Large intestine (tissue), 12 donors: ENCODE measurements around the gene SYT7. TPM values are rescaled to one million over a fixed set of nuclear protein-coding genes. Genes with fewer than 3 reads are reported as not detected.

Experiments used
- DNase-seq, 2 donors: peaks; one replicate each; pipeline versions ENCODE4 v3.0.0 to v3.0.0-alpha.2; 2013
- H3K27ac ChIP-seq: one replicate; pipeline ENCODE4 v1.5.1; 2013; ENCODE audit warnings: low read length
- H3K27me3 ChIP-seq: 2 replicates; pipeline ENCODE4 v1.6.1; 2013; ENCODE audit warnings: low read length; ENCODE audit not compliant: control insufficient read depth, insufficient read depth
- H3K36me3 ChIP-seq: 2 replicates; pipeline ENCODE4 v1.6.1; 2013; ENCODE audit warnings: low read length; ENCODE audit not compliant: control insufficient read depth, insufficient read depth
- H3K4me1 ChIP-seq: one replicate; pipeline ENCODE4 v1.6.1; 2013; ENCODE audit warnings: low read length; ENCODE audit not compliant: control insufficient read depth, insufficient read depth
- H3K4me3 ChIP-seq: one replicate; pipeline ENCODE4 v1.5.1; 2013; ENCODE audit warnings: low read length
- H3K9me3 ChIP-seq: one replicate; pipeline ENCODE4 v1.6.1; 2013; ENCODE audit warnings: mild to moderate bottlenecking, low read depth, low read length, moderate library complexity; ENCODE audit not compliant: control insufficient read depth
- WGBS: methylation state at CpG from one replicate; pipeline ENCODE4 v1.1.5; 2013; ENCODE audit warnings: low lambda C conversion rate; ENCODE audit not compliant: insufficient coverage; 5-methylcytosine and 5-hydroxymethylcytosine counted together
- long read RNA-seq, 11 donors: transcript quantifications; one replicate each; lab custom pipeline, GENCODE V29; 2026
- polyA plus RNA-seq: library from polyadenylated mRNA; unstranded; fragments of 120-200 nt; gene quantifications from one replicate; pipeline ENCODE4 v1.2.1, GENCODE V29; 2013

SYT7 gene, protein sequence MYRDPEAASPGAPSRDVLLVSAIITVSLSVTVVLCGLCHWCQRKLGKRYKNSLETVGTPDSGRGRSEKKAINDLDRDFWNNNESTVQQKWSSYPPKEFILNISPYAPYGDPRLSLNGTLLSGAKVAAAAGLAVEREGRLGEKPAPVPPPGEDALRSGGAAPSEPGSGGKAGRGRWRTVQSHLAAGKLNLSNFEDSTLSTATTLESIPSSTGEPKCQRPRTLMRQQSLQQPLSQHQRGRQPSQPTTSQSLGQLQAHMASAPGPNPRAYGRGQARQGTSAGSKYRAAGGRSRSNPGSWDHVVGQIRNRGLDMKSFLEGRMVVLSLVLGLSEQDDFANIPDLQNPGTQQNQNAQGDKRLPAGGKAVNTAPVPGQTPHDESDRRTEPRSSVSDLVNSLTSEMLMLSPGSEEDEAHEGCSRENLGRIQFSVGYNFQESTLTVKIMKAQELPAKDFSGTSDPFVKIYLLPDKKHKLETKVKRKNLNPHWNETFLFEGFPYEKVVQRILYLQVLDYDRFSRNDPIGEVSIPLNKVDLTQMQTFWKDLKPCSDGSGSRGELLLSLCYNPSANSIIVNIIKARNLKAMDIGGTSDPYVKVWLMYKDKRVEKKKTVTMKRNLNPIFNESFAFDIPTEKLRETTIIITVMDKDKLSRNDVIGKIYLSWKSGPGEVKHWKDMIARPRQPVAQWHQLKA
- polyA plus RNA-seq = 12.1 TPM
- long read RNA-seq, donor 1, partial matches to known transcripts = 0 of 1 reads
- long read RNA-seq, donor 1, other reads (novel, unspliced or antisense) = 0 of 1 reads
- long read RNA-seq, donor 2 = 0 reads
- long read RNA-seq, donor 3 = 0 reads
- long read RNA-seq, donor 4 = 0 reads
- long read RNA-seq, donor 5, full-length matches to known transcripts = 2 of 2 reads
- long read RNA-seq, donor 5, partial matches to known transcripts = 0 of 2 reads
- long read RNA-seq, donor 5, other reads (novel, unspliced or antisense) = 0 of 2 reads
- long read RNA-seq, donor 6, full-length matches to known transcripts = 2 of 2 reads
- long read RNA-seq, donor 6, partial matches to known transcripts = 0 of 2 reads
- long read RNA-seq, donor 6, other reads (novel, unspliced or antisense) = 0 of 2 reads
- long read RNA-seq, donor 7, full-length matches to known transcripts = 1 of 10 reads
- long read RNA-seq, donor 7, partial matches to known transcripts = 9 of 10 reads
- long read RNA-seq, donor 7, other reads (novel, unspliced or antisense) = 0 of 10 reads
- long read RNA-seq, donor 8 = 0 reads
- long read RNA-seq, donor 9, partial matches to known transcripts = 9 of 10 reads
- long read RNA-seq, donor 9, other reads (novel, unspliced or antisense) = 0 of 10 reads
- long read RNA-seq, donor 10, full-length matches to known transcripts = 3 of 3 reads
- long read RNA-seq, donor 10, partial matches to known transcripts = 0 of 3 reads
- long read RNA-seq, donor 10, other reads (novel, unspliced or antisense) = 0 of 3 reads
- long read RNA-seq, donor 11, full-length matches to known transcripts = 1 of 1 reads
- long read RNA-seq, donor 11, partial matches to known transcripts = 0 of 1 reads
- long read RNA-seq, donor 11, other reads (novel, unspliced or antisense) = 0 of 1 reads

DNA sequence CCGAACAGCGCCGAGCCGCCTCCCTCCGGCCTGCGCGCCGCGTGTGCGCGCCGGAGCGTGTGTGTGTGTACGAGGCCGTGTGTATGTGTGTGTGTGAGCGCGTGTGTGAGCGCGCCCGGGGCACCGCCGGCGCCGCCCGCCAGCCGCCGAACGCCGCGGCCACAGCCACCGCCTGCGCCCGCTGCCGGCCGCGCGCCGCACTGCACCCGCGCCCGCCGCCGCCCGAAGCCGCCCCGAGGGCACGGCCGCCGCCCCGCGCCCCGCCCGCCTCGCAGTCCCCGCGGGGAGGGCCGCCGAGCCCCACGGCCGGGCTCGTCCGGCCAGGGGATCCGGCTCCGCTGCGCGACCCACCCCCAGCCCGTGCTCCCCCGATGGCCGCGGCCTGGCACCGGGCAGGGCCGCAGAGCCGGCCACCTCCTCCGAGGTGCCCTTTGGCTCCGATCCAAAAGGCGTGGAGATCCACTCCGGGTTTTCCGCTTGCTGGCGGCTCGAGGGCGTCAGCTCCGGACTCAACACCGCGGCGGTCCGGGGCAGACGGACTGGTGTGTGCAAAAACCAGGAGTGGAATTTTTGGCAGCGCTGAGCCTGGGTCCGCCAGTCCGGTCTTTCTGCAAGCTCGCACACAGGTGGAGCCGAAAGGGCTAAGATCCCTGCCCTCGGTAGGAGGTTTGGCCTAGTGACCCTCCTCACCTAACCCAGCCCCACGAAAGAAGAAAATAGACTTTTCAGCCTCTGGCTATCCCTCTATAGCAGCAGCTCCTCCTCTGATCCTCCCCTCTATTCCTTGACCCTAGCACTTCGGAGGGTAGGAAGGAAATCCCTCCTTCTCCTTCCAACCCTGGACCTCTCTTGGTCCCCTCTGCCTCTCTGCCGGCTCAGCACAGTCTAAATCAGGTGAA is at the start of gene SYT7:
Gene SYT7, minus strand, starts transcription at position 47 of the 899 bp plus-strand sequence. CDS start 256 bp downstream, outside the sequence.
- peaks cover 35% of the 10 kb centered on the region for H3K27me3 ChIP-seq
- no CpG with 5 or more reads among the region's 96 CpGs for WGBS
- H3K36me3 ChIP-seq = no peaks in the 10 kb centered on the region
- peaks cover 8% of the 10 kb centered on the region for H3K4me1 ChIP-seq
- no peak within 1 kb of the TSS for H3K27ac ChIP-seq
- no peaks in the 10 kb centered on the region for H3K9me3 ChIP-seq
- H3K4me3 ChIP-seq = peak within 1 kb of the TSS; percentile 23
- DNase-seq = peak; percentile 92 to 97

DNA sequence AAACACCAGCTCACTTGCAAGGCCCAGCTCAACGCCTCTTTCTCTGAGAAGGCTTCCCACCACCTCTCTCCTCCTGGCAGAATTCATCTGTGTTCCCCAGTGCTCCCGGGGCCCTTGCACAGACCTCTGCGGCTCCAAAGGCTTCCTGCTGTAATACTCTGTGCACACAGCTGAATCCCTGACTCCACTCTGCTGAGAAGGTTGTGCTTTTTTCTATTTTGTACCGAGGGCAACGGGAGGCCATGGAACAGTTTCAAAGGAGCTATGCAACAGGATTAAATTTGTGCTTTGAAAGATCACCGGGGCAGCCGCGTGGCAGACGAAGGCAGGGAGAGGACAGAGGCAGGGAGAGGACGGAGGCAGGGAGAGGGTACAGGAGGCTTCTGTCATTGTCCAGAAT is 49.2 kb upstream of the SYT7 start:
- no CpG with 5 or more reads among the region's 10 CpGs for WGBS
- Histone ChIP-seq H3K9me3 (no peaks in the 10 kb centered on the region), H3K27me3 (no peaks in the 10 kb centered on the region), H3K36me3 (no peaks in the 10 kb centered on the region), H3K4me1 (peaks cover 18% of the 10 kb centered on the region), H3K4me3 (no peak overlapping the region), H3K27ac (no peak overlapping the region)
- no peak for DNase-seq

DNA sequence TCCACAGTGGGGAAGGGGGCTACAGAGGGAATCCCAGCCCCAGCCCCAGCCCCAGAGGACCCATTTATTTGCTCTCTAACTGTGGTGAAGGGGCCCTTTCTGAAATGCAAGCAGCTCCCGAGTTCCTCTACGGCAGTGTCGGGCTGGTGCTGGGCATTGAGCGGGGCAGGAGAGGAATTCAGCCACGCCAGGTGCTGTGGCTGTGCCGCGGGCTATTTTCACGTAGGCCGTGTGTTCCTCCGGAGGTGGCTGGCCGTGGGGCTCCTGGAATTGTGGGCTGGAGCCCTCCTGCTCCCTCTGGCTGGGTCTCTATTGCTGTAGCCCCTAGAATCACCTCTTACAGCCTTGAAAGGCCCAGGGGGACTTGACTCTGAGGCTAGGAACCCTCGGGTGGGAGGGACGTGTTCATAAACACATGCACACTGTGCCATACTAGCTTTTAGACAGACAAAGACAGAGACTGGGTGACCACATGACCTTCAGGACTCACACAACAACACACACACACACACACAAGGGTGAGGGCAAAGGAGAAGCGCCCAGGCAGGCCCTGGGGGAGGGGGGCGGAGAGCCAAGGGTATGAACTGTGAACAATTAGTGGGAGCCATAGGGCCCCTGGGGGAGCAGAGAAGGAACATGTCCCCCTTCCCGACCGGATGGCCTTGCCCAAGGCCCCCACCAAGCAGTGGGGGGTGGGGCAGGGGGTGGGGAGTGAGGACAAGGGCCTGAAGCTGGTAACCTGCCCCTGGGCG is 48.4 kb upstream of the SYT7 start:
- DNase-seq = no peak
- Histone ChIP-seq H3K9me3 (no peaks in the 10 kb centered on the region), H3K27ac (no peak overlapping the region), H3K36me3 (no peaks in the 10 kb centered on the region), H3K27me3 (no peaks in the 10 kb centered on the region), H3K4me3 (no peak overlapping the region), H3K4me1 (peaks cover 18% of the 10 kb centered on the region)
- WGBS = no CpG with 5 or more reads among the region's 18 CpGs

DNA sequence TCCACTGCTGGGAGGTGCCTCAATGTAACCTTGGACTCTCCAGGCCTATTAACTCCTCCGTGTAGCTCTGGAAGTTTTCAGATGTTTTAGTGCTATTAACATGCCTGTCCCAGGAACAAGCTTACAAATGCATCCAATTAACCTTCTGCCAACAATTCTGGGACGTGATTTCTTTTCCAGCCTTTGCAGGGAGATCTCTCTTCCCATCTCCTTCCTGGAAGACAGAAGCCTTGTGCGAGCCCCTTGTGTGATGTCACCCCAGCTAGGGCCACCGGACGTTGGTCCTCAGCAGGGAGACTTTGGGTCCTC is 47.7 kb upstream of the SYT7 start:
- H3K36me3 ChIP-seq = no peaks in the 10 kb centered on the region
- WGBS = no CpG with 5 or more reads among the region's 5 CpGs
- H3K4me1 ChIP-seq = peaks cover 18% of the 10 kb centered on the region
- no peak for DNase-seq
- no peaks in the 10 kb centered on the region for H3K9me3 ChIP-seq
- no peak overlapping the region for H3K27ac ChIP-seq
- no peaks in the 10 kb centered on the region for H3K27me3 ChIP-seq
- no peak overlapping the region for H3K4me3 ChIP-seq

DNA sequence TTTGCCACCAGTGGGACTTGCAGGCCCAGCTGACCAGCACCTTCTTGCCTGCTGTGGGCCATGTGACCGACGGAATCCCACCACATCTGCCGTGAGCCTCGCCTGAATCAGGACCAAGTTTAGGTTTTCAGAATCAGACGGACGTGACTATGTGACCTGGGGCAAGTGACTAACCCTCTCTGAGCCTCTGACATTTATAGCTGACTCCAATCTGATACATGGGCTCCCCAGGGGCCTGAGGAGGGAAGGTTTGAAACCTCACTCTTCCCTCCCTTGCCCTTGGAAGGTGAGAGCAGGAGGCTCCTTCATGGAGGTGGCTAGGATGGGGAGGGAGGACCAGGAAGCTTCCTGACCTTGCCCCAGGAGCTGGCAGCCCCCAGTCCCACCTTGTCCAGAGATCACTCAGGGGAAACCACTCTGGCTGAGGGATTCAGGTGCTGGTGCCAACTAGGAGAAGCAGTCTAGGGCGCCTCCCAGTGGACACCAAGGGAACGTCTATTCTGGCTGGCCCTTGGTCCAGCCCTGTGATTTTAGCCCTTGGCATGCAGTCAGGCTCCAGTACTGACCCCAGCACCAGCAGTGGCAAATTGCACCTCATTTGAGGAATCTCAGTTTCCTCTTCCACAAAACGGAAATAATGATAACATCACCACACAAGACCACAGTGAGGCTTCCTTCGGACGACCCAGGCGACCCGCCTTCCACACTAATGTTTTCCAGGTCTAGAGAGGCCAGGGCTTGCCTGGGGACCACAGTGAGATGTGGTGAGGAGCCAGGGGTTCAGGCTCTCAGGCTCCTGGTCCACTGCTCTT is 47.2 kb upstream of the SYT7 start:
- Histone ChIP-seq H3K4me1 (peaks cover 18% of the 10 kb centered on the region), H3K4me3 (no peak overlapping the region), H3K27ac (no peak overlapping the region), H3K36me3 (no peaks in the 10 kb centered on the region), H3K9me3 (no peaks in the 10 kb centered on the region), H3K27me3 (no peaks in the 10 kb centered on the region)
- no CpG with 5 or more reads among the region's 13 CpGs for WGBS
- peak; percentile 39 to 56 for DNase-seq

DNA sequence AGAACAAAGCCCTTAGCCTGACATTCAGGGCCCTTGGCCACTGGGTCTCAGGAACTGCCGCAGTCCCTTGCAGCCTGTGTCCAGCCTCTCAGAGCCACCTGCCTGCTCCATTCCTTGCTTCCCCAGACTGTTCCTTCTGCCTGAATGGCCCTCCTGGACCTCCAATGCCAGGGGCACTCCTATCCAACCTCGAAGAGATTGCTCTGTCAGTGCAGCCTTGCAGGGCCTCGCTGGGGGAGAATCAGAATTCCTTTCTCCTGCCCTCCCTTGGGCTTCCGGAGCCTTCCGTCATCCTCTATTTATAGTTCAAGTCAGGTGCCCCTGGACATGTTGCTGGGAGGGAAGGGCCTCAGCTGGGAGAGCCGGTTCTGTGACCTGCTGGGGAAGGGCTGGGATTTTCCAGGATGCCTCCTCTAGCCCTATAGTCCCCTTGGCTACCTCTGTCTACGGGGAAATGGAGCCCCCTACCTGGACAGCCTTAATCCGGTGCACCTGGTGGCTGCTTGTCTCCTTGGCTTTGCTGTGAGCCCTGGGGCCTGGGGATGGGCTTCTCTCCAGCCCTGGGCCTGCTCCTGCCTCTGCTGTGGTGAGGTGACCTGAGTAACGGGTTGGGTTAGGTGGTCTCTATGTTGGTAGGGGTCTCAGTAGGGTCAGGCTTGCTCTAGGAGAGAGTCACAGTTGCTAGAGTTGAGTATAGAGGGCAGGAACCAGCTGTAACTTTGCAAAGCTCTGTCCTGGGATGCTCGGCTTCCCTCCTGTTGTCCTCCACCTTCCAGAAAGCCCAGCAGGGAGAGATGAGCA is 45.9 kb upstream of the SYT7 start:
- peak; percentile 94 to 96 for DNase-seq
- no peak overlapping the region for H3K4me3 ChIP-seq
- H3K27me3 ChIP-seq = no peaks in the 10 kb centered on the region
- no peaks in the 10 kb centered on the region for H3K36me3 ChIP-seq
- peaks cover 18% of the 10 kb centered on the region for H3K4me1 ChIP-seq
- no CpG with 5 or more reads among the region's 10 CpGs for whole genome bisulfite sequencing
- H3K9me3 ChIP-seq = no peaks in the 10 kb centered on the region
- H3K27ac ChIP-seq = peak overlapping the region; percentile 76

DNA sequence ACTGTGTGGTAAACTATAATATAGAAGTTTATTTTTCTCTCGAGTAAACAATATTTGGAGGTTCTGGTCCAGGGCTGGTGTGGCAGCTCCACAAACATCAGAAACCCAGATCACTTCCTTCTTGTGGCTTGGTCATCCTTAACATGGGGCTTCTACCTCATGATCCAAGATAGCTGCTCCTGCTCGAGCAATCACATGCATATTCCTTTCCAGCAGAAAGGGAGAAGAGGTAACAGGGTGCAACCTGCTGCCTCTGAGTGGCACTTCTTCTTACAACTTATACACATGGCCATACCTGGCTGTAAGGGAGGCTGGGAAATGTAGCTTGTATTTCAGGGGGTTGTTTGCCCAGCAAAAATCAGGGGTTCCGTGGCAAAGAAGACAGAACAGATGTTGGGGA is 44.6 kb upstream of the SYT7 start:
- 80% methylated on average over 1 of the region's 3 CpGs for WGBS
- Histone ChIP-seq H3K36me3 (no peaks in the 10 kb centered on the region), H3K4me1 (peaks cover 18% of the 10 kb centered on the region), H3K4me3 (no peak overlapping the region), H3K27me3 (no peaks in the 10 kb centered on the region), H3K9me3 (no peaks in the 10 kb centered on the region), H3K27ac (no peak overlapping the region)
- DNase-seq = no peak
